ENCODE results near the gene DLD.
"Not testable (repeated sequence)": the region's sequence is repeated elsewhere in the genome, so short reads cannot be mapped to it uniquely, and the experiment has no call there.

Gene DLD

GRCh38 chr7:107877731-107878382 lies 13.1 kb upstream of the DLD start:
- TF ChIP-seq ZFX (IDR thresholded peaks at IDR 0.05) (no peak), CTCF (conservative IDR thresholded peaks at IDR 0.05) (no peak)
- no peak overlapping the region for H3K27ac ChIP-seq

- no peak for TF ChIP-seq CTCF (conservative IDR thresholded peaks at IDR 0.05)
- no peak for TF ChIP-seq ZFX (IDR thresholded peaks at IDR 0.05)
- no peak overlapping the region for H3K27ac ChIP-seq
Observed at GRCh38 chr7:107878636-107879035, 12.3 kb upstream of the DLD start.

- no peak overlapping the region for H3K27ac ChIP-seq
Observed at GRCh38 chr7:107879400-107880035, 11.5 kb upstream of the DLD start.

GRCh38 chr7:107882766-107883165 lies 8.2 kb upstream of the DLD start:
- H3K27ac ChIP-seq, result no peak overlapping the region
- TF ChIP-seq CTCF (conservative IDR thresholded peaks at IDR 0.05) (no peak), ZFX (IDR thresholded peaks at IDR 0.05) (no peak)

More at GRCh38 chr7:107879400-107880035, 11.5 kb upstream of the DLD start:
- TF ChIP-seq CTCF (conservative IDR thresholded peaks at IDR 0.05) (peak; percentile 97), ZFX (IDR thresholded peaks at IDR 0.05) (no peak)

- no peak for TF ChIP-seq CTCF (conservative IDR thresholded peaks at IDR 0.05)
- TF ChIP-seq ZFX (IDR thresholded peaks at IDR 0.05), result no peak
- H3K27ac ChIP-seq, result no peak overlapping the region
Observed at GRCh38 chr7:107884066-107884818, 6.7 kb upstream of the DLD start.

DNA sequence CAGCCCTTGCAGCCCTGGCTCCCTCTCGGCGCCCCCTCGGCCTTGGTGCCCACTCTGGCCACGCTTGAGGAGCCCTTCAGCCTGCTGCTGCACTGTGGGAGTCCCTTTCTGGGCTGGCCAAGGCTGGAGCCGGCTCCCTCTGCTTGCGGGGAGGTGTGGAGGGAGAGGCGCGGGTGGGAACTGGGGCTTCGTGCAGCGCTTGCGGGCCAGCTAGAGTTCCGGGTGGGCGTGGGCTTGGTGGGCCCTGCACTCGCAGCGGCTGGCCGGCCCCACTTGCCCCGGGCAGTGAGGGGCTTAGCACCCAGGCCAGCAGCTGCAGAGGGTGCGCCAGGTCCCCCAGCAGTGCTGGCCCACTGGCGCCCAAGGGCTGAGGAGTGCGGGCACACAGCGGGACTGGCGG lies 3.2 kb upstream of the DLD start:
- not testable (repeated sequence) for H3K27ac ChIP-seq

- no peak for TF ChIP-seq ZFX (IDR thresholded peaks at IDR 0.05)
- TF ChIP-seq CTCF (conservative IDR thresholded peaks at IDR 0.05), result no peak
- H3K27ac ChIP-seq, result no peak overlapping the region
Observed at GRCh38 chr7:107889992-107890391, 991 bp upstream of the DLD start.
